Epithelial cell of esophagus (primary cell): ENCODE measurements around the gene PDE8A.

Source experiments
- DNase-seq: peaks from one replicate; pipeline ENCODE4 v3.0.0; 2010; ENCODE audit warnings: low read depth
- H3K4me3 ChIP-seq: 2 replicates; pipeline ENCODE4 v1.5.1; 2011; ENCODE audit warnings: mild to moderate bottlenecking, low read length, control low read depth
- TF ChIP-seq, protein P1 (sequence below): IDR thresholded peaks from 2 replicates; pipeline ENCODE4 v1.5.1; 2011; ENCODE audit warnings: low read depth, mild to moderate bottlenecking, low read length, control low read depth, inconsistent platforms; ENCODE audit not compliant: insufficient read depth; ENCODE audit errors: missing control alignments

Gene PDE8A

DNA sequence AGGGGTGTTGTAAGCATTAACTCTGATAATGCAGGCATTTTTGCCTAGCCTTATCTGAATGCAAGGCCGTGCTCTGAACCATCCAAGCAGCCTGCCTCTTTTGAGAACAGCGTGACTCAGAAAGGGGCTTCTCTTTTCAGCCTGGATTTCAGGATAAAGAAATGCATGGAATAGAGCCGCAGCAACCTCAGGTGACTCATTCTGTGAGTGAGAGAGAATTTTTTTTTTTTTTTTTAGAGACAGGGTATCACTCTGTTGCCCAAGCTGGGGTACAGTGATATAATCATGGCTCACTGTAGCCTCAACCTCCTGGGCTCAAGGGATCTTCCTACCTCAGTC is 20.6 kb upstream of the PDE8A start:
- DNase-seq, result peak; percentile 66
- TF ChIP-seq, protein P1, sequence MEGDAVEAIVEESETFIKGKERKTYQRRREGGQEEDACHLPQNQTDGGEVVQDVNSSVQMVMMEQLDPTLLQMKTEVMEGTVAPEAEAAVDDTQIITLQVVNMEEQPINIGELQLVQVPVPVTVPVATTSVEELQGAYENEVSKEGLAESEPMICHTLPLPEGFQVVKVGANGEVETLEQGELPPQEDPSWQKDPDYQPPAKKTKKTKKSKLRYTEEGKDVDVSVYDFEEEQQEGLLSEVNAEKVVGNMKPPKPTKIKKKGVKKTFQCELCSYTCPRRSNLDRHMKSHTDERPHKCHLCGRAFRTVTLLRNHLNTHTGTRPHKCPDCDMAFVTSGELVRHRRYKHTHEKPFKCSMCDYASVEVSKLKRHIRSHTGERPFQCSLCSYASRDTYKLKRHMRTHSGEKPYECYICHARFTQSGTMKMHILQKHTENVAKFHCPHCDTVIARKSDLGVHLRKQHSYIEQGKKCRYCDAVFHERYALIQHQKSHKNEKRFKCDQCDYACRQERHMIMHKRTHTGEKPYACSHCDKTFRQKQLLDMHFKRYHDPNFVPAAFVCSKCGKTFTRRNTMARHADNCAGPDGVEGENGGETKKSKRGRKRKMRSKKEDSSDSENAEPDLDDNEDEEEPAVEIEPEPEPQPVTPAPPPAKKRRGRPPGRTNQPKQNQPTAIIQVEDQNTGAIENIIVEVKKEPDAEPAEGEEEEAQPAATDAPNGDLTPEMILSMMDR, result no peak

DNA sequence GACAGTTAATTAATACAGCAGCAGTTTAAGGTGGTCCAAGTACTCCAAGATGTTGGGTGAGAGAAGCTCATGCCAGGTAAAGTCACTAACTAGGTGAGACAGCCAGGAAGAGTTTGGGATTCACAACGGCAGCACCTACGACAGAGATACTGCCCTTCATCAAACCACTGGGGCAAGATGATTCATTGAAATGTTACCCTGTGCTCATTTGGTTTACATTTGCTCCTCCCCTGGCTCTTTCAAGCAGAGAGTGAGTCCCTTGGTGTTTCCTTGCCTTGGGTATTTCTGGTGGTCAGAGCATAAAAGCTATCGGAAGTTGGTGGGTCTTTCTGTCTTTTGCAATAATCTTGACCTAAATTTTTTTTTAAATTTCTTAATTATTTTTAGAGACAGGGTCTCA is 19.9 kb upstream of the PDE8A start:
- H3K4me3 ChIP-seq, result no peak overlapping the region
- TF ChIP-seq, protein P1, result no peak
- DNase-seq, result peak; percentile 30

More for the DNA sequence above, 20.6 kb upstream of the PDE8A start:
- no peak overlapping the region for H3K4me3 ChIP-seq

DNA sequence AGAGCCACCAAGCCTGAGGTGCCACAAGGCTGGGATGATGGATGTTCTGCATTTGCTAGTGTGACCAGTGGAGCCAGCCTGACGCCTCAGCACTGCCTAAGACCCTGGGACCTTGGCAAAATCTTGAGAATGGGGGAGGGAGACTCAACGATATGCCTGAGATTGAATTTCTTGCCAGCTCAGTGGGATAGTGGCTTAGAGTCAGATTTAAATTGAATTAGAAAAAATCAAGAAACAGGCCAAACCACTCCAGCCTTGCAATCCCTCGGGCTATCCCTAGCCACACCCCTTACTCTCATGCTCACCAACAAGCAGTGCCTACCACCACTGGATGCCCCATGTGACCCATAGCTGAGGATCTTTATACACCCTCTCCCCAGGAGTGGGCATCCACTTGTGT is 18.7 kb upstream of the PDE8A start:
- TF ChIP-seq, protein P1, result no peak
- peak; percentile 66 for DNase-seq
- H3K4me3 ChIP-seq, result no peak overlapping the region

DNA sequence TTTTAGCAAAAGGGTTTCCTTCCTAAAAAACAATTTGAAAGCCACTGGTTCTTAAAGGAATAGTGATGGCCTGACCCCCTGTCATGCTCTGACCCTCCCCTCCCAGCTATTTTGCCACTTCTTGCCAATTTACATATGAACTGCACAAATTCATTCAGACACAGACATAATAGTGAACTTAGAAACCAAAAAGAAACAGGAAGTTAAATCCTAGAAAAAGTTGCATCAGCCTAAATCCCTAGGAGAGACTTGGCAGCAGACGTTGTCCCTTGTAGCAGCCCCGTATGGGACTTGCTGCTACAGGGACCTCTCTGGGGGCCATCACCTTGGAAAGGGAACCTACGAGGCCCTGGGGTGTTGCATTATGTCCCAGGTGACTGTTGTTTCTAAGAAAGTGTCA is 14.3 kb upstream of the PDE8A start:
- TF ChIP-seq, protein P1, result no peak
- DNase-seq, result no peak
- H3K4me3 ChIP-seq, result no peak overlapping the region

DNA sequence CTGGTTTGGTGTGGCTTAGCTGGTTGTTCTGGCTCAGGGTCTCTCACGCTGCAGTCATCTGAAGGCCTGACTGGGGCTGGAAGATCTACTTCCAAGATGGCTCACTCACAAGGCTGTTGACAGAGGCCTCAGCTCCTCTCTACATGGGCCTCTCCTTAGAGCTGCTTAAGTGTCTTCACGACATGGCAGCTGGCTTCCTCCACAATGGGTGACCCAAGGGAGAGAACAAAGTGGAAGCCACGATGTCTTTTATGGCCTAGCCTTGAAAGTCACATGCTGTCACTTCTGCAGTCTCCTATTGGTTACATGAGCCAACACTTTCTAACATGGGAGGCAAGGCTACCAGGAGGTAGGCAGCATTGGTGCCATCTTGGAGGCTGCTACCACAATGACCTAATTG is 13.4 kb upstream of the PDE8A start:
- no peak for DNase-seq
- no peak overlapping the region for H3K4me3 ChIP-seq
- TF ChIP-seq, protein P1, result no peak

DNA sequence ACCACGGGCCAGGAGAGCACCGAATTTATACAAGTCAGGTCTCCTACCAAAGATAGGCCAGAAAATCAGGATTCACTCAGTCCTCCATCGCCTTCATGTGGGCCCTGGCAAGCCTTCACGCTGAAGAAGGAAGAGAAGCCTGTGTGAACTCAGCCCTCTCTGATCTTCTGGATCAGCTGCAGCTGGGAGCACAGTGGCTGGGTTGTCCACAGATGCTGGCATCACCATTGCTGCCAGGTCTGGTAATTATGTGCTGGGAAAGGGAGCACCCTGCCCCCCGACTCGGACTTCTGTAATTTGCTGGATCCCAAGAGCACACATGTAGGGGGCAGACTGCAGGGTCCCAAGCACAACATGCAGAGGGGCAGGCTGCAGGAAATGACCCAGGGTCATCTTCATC is 12.4 kb upstream of the PDE8A start:
- H3K4me3 ChIP-seq, result no peak overlapping the region
- DNase-seq, result no peak
- TF ChIP-seq, protein P1, result no peak

DNA sequence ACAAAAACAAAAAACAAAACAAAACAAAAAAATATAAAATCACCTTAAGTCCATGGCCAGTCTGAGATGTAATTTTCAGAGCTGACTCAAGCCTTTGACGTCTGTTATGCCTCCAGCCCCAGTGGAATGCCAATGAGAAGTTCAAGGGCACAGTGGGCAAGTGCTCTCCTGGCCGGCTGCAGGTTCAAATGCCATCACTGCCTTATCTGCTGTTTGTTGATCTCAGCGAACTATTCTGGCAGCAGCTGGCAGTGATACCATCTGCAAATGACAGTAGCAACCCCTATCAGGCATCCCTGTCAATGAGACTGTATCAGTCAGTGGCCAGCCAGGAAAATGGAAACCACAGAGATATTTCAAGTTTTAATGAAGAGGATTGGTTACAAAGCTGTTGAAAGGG is 10.8 kb upstream of the PDE8A start:
- TF ChIP-seq, protein P1, result no peak
- no peak overlapping the region for H3K4me3 ChIP-seq
- no peak for DNase-seq
